Mesendoderm (in vitro differentiated cells): ENCODE results near the gene PGBD2.
A peak's percentile ranks its signal among the peaks of the same experiment; 100 is the strongest.

ENCODE experiments used
- DNase-seq: peaks from one replicate; pipeline ENCODE4 v3.0.0; 2013
- H2AK5ac ChIP-seq: 2 replicates; pipeline ENCODE4 v1.6.1; 2013; ENCODE audit warnings: low read length, inconsistent platforms
- H2BK120ac ChIP-seq: 2 replicates; pipeline ENCODE4 v1.6.1; 2013; ENCODE audit warnings: low read depth, mild to moderate bottlenecking, low read length, moderate library complexity, mixed read lengths
- H2BK15ac ChIP-seq: replicated peaks from 2 replicates; pipeline ENCODE4 v1.6.1; 2013; ENCODE audit warnings: low read depth, mild to moderate bottlenecking, moderate library complexity
- H2BK5ac ChIP-seq: 2 replicates; pipeline ENCODE4 v1.6.1; 2013; ENCODE audit warnings: low read length, inconsistent platforms
- H3K18ac ChIP-seq: 2 replicates; pipeline ENCODE4 v1.6.1; 2013; ENCODE audit warnings: mild to moderate bottlenecking, low read length, mixed read lengths
- H3K23ac ChIP-seq: one replicate; pipeline ENCODE4 v1.6.1; 2013; ENCODE audit warnings: low read length
- H3K27ac ChIP-seq: 2 replicates; pipeline ENCODE4 v1.5.1; 2013; ENCODE audit warnings: low read depth, mild to moderate bottlenecking, inconsistent platforms, low read length, moderate library complexity
- H3K27me3 ChIP-seq: 2 replicates; pipeline ENCODE4 v1.6.1; 2013; ENCODE audit warnings: low read length, control low read depth, mild to moderate bottlenecking, inconsistent platforms; ENCODE audit not compliant: insufficient read depth, poor library complexity
- H3K36me3 ChIP-seq: 2 replicates; pipeline ENCODE4 v1.6.1; 2013; ENCODE audit warnings: low read length, inconsistent platforms; ENCODE audit not compliant: control insufficient read depth, insufficient read depth
- H3K4ac ChIP-seq: one replicate; pipeline ENCODE4 v1.6.1; 2013; ENCODE audit warnings: low read depth, mild to moderate bottlenecking, low read length, moderate library complexity
- H3K4me1 ChIP-seq: 2 replicates; pipeline ENCODE4 v1.6.1; 2013; ENCODE audit warnings: low read depth, low read length, inconsistent platforms; ENCODE audit not compliant: control insufficient read depth
- H3K4me2 ChIP-seq: 2 replicates; pipeline ENCODE4 v1.6.1; 2013; ENCODE audit warnings: low read length
- H3K4me3 ChIP-seq: 2 replicates; pipeline ENCODE4 v1.5.1; 2013; ENCODE audit warnings: mild to moderate bottlenecking, low read length
- H3K56ac ChIP-seq: one replicate; pipeline ENCODE4 v1.6.1; 2013; ENCODE audit warnings: low read length
- H3K79me1 ChIP-seq: 2 replicates; pipeline ENCODE4 v1.6.1; 2013; ENCODE audit warnings: low read length, inconsistent platforms
- H3K79me2 ChIP-seq: 2 replicates; pipeline ENCODE4 v1.6.1; 2013; ENCODE audit warnings: mild to moderate bottlenecking, low read length; ENCODE audit not compliant: control insufficient read depth, insufficient read depth
- H3K9ac ChIP-seq: 2 replicates; pipeline ENCODE4 v1.6.1; 2013; ENCODE audit warnings: low read length, inconsistent platforms
- H4K5ac ChIP-seq: one replicate; pipeline ENCODE4 v1.6.1; 2013; ENCODE audit warnings: low read length
- H4K8ac ChIP-seq: one replicate; pipeline ENCODE4 v1.6.1; 2013; ENCODE audit warnings: low read depth, mild to moderate bottlenecking, control low read depth, low read length, moderate library complexity
- WGBS: extraction: QIAGEN DNeasy Blood & Tissue Kit; methylation state at CpG from one replicate; pipeline ENCODE4 v1.1.7; 2013; ENCODE audit warnings: low lambda C conversion rate, missing lambda C conversion rate; ENCODE audit not compliant: insufficient coverage; ENCODE audit errors: extremely low coverage; 5-methylcytosine and 5-hydroxymethylcytosine counted together

The PGBD2 gene

GRCh38 chr1:248904437-248905216 is 1.4 kb upstream of the PGBD2 start:
- Histone ChIP-seq H2BK5ac (no peak overlapping the region), H3K18ac (no peak overlapping the region), H3K79me1 (peaks cover 6% of the 10 kb centered on the region), H2BK15ac (no peak overlapping the region), H3K27ac (no peak overlapping the region), H3K56ac (no peak overlapping the region), H3K23ac (no peak overlapping the region), H2BK120ac (no peak overlapping the region), H3K4ac (no peak overlapping the region), H4K5ac (no peak overlapping the region), H3K9ac (no peak overlapping the region), H3K27me3 (no peaks in the 10 kb centered on the region), H3K4me1 (peaks cover 2% of the 10 kb centered on the region), H3K4me3 (no peak overlapping the region), H3K4me2 (no peak overlapping the region), H4K8ac (no peak overlapping the region), H3K36me3 (no peaks in the 10 kb centered on the region), H2AK5ac (no peak overlapping the region), H3K79me2 (peaks cover 12% of the 10 kb centered on the region)
- WGBS = no CpG with 5 or more reads among the region's 3 CpGs
- DNase-seq = no peak

- peak overlapping the region; percentile 96 for H4K5ac ChIP-seq
- peak overlapping the region; percentile 63 for H3K4ac ChIP-seq
- peak overlapping the region; percentile 73 for H3K9ac ChIP-seq
- H2BK5ac ChIP-seq = no peak overlapping the region
- peaks cover 8% of the 10 kb centered on the region for H3K79me1 ChIP-seq
- H3K56ac ChIP-seq = peak overlapping the region; percentile 87
- peak overlapping the region; percentile 43 for H2AK5ac ChIP-seq
- H3K4me1 ChIP-seq = peaks cover 2% of the 10 kb centered on the region
- no peak overlapping the region for H2BK15ac ChIP-seq
- peak overlapping the region; percentile 28 for H3K4me2 ChIP-seq
- H3K79me2 ChIP-seq = peaks cover 12% of the 10 kb centered on the region
- no peaks in the 10 kb centered on the region for H3K27me3 ChIP-seq
- H3K27ac ChIP-seq = no peak overlapping the region
- no peaks in the 10 kb centered on the region for H3K36me3 ChIP-seq
- H3K4me3 ChIP-seq = peak overlapping the region; percentile 32
- no peak overlapping the region for H2BK120ac ChIP-seq
- DNase-seq = no peak
- no peak overlapping the region for H3K23ac ChIP-seq
- WGBS = no CpG with 5 or more reads among the region's 4 CpGs
- H4K8ac ChIP-seq = no peak overlapping the region
- peak overlapping the region; percentile 40 for H3K18ac ChIP-seq
Observed at GRCh38 chr1:248905662-248906008, 400 bp upstream of the PGBD2 start.

GRCh38 chr1:248906753-248907661 is 972 bp downstream of the PGBD2 start:
- Histone ChIP-seq H2BK5ac (peak overlapping the region; percentile 7), H3K27me3 (no peaks in the 10 kb centered on the region), H3K56ac (peak overlapping the region; percentile 94), H2BK15ac (no peak overlapping the region), H3K4me1 (peaks cover 2% of the 10 kb centered on the region), H3K4me2 (peak overlapping the region; percentile 82), H3K23ac (no peak overlapping the region), H3K79me1 (peaks cover 8% of the 10 kb centered on the region), H3K27ac (peak overlapping the region; percentile 29), H3K9ac (peak overlapping the region; percentile 79), H3K36me3 (no peaks in the 10 kb centered on the region), H3K4ac (peak overlapping the region; percentile 75), H2BK120ac (no peak overlapping the region), H4K8ac (no peak overlapping the region), H4K5ac (no peak overlapping the region), H3K79me2 (peaks cover 12% of the 10 kb centered on the region), H3K18ac (peak overlapping the region; percentile 44), H2AK5ac (no peak overlapping the region), H3K4me3 (peak overlapping the region; percentile 40)
- WGBS = no CpG with 5 or more reads among the region's 18 CpGs
- no peak for DNase-seq

GRCh38 chr1:248910761-248911160 is 4.7 kb downstream of the PGBD2 start:
- Histone ChIP-seq H3K27ac (no peak overlapping the region), H3K18ac (no peak overlapping the region), H2BK15ac (no peak overlapping the region), H3K79me1 (peaks cover 8% of the 10 kb centered on the region), H3K36me3 (no peaks in the 10 kb centered on the region), H2AK5ac (no peak overlapping the region), H3K9ac (no peak overlapping the region), H3K56ac (no peak overlapping the region), H3K4me1 (no peaks in the 10 kb centered on the region), H3K23ac (no peak overlapping the region), H3K79me2 (peaks cover 12% of the 10 kb centered on the region), H2BK5ac (no peak overlapping the region), H4K8ac (no peak overlapping the region), H3K4ac (no peak overlapping the region), H4K5ac (no peak overlapping the region), H3K4me3 (no peak overlapping the region), H3K27me3 (no peaks in the 10 kb centered on the region), H2BK120ac (no peak overlapping the region), H3K4me2 (no peak overlapping the region)
- no CpG with 5 or more reads among the region's 6 CpGs for WGBS
- DNase-seq = no peak

- Histone ChIP-seq H3K4me1 (no peaks in the 10 kb centered on the region), H3K4me2 (no peak overlapping the region), H3K36me3 (peaks cover 7% of the 10 kb centered on the region), H3K79me2 (peaks cover 2% of the 10 kb centered on the region), H3K18ac (no peak overlapping the region), H4K8ac (no peak overlapping the region), H3K79me1 (peaks cover 5% of the 10 kb centered on the region), H3K27me3 (no peaks in the 10 kb centered on the region), H2AK5ac (no peak overlapping the region), H2BK5ac (no peak overlapping the region), H3K9ac (no peak overlapping the region), H3K4me3 (no peak overlapping the region), H3K23ac (no peak overlapping the region), H3K56ac (no peak overlapping the region), H2BK120ac (no peak overlapping the region), H3K27ac (no peak overlapping the region), H4K5ac (no peak overlapping the region), H3K4ac (no peak overlapping the region), H2BK15ac (no peak overlapping the region)
- DNase-seq = no peak
- no CpG with 5 or more reads among the region's 2 CpGs for WGBS
Observed at GRCh38 chr1:248913933-248914332, 7.9 kb downstream of the PGBD2 start.
